Measurements from ENCODE around the gene UBAC1. TPM values are rescaled to one million over a fixed set of nuclear protein-coding genes. Genes with fewer than 3 reads are reported as not detected.

Gene UBAC1
- total RNA-seq, 6 experiments from 2014 or later: 27.9 to 33.6 (median 31.2) TPM

- Mint-ChIP-seq H3K27ac (no peak overlapping the region), H3K36me3 (ENCODE audit: low read depth) (no peaks in the 10 kb centered on the region), H3K4me1 (ENCODE audit: low read depth) (peaks cover 9% of the 10 kb centered on the region), H3K9me3 (no peaks in the 10 kb centered on the region), H3K4me3 (no peak overlapping the region), H3K27me3 (ENCODE audit: insufficient read depth) (peaks cover 9% of the 10 kb centered on the region)
- DNase-seq: no peak
- no peak for TF ChIP-seq CTCF (IDR thresholded peaks at IDR 0.05)
Observed at GRCh38 chr9:135978642-135979546, 17.7 kb upstream of the UBAC1 start.

- peaks cover 9% of the 10 kb centered on the region for H3K4me1 Mint-ChIP-seq (ENCODE audit: low read depth)
- H3K27ac Mint-ChIP-seq: no peak overlapping the region
- no peak overlapping the region for H3K4me3 Mint-ChIP-seq
- no peaks in the 10 kb centered on the region for H3K9me3 Mint-ChIP-seq
- no peaks in the 10 kb centered on the region for H3K36me3 Mint-ChIP-seq (ENCODE audit: low read depth)
- TF ChIP-seq CTCF (IDR thresholded peaks at IDR 0.05): no peak
- no peak for DNase-seq
- peaks cover 4% of the 10 kb centered on the region for H3K27me3 Mint-ChIP-seq (ENCODE audit: insufficient read depth)
Observed at GRCh38 chr9:135976944-135977343, 15.8 kb upstream of the UBAC1 start.

GRCh38 chr9:135976531-135976930 lies 15.4 kb upstream of the UBAC1 start:
- Mint-ChIP-seq H3K27me3 (ENCODE audit: insufficient read depth) (peaks cover 4% of the 10 kb centered on the region), H3K9me3 (no peaks in the 10 kb centered on the region), H3K4me1 (ENCODE audit: low read depth) (peaks cover 9% of the 10 kb centered on the region), H3K4me3 (no peak overlapping the region), H3K27ac (no peak overlapping the region), H3K36me3 (ENCODE audit: low read depth) (no peaks in the 10 kb centered on the region)
- TF ChIP-seq CTCF (IDR thresholded peaks at IDR 0.05): no peak
- DNase-seq: no peak

GRCh38 chr9:135975834-135976233 lies 14.7 kb upstream of the UBAC1 start:
- Mint-ChIP-seq H3K27me3 (ENCODE audit: insufficient read depth) (peaks cover 6% of the 10 kb centered on the region), H3K4me1 (ENCODE audit: low read depth) (peaks cover 9% of the 10 kb centered on the region), H3K36me3 (ENCODE audit: low read depth) (no peaks in the 10 kb centered on the region), H3K4me3 (no peak overlapping the region), H3K9me3 (no peaks in the 10 kb centered on the region), H3K27ac (no peak overlapping the region)
- no peak; the same call in 1 of the 2 replicates for TF ChIP-seq CTCF (IDR thresholded peaks at IDR 0.05)
- DNase-seq: no peak

- Mint-ChIP-seq H3K9me3 (no peaks in the 10 kb centered on the region), H3K36me3 (ENCODE audit: low read depth) (no peaks in the 10 kb centered on the region), H3K27me3 (ENCODE audit: insufficient read depth) (peaks cover 9% of the 10 kb centered on the region), H3K4me3 (no peak overlapping the region), H3K27ac (no peak overlapping the region), H3K4me1 (ENCODE audit: low read depth) (peaks cover 9% of the 10 kb centered on the region)
- peak; percentile 16; the same call in 1 of the 2 replicates for TF ChIP-seq CTCF (IDR thresholded peaks at IDR 0.05)
- no peak for DNase-seq
Observed at GRCh38 chr9:135974220-135974573, 13.0 kb upstream of the UBAC1 start.
